Mesothelial cell of epicardium (in vitro differentiated cells): ENCODE data around the gene STAT1. TPM values are rescaled to one million over a fixed set of nuclear protein-coding genes. Genes with fewer than 3 reads are reported as not detected.

ENCODE experiments used
- DNase-seq, 2 experiments: peaks; one replicate each; pipeline ENCODE4 v3.0.0; 2021; ENCODE audit warnings: low spot score in 2 of 2; ENCODE audit not compliant: unreplicated experiment in 2 of 2
- H3K27ac Mint-ChIP-seq: 2 replicates; pipeline ENCODE4 v1.8.0; 2021; ENCODE audit warnings: mixed read lengths
- H3K27me3 Mint-ChIP-seq: 2 replicates; pipeline ENCODE4 v1.8.0; 2021; ENCODE audit warnings: low read depth, mixed read lengths
- H3K36me3 Mint-ChIP-seq: 2 replicates; pipeline ENCODE4 v1.8.0; 2021; ENCODE audit warnings: mixed read lengths
- H3K4me1 Mint-ChIP-seq: 2 replicates; pipeline ENCODE4 v1.8.0; 2021; ENCODE audit warnings: mixed read lengths
- H3K4me3 Mint-ChIP-seq: 2 replicates; pipeline ENCODE4 v1.8.0; 2021; ENCODE audit warnings: mild to moderate bottlenecking, moderate library complexity, mixed read lengths
- H3K9me3 Mint-ChIP-seq: 2 replicates; pipeline ENCODE4 v1.8.0; 2021; ENCODE audit warnings: mixed read lengths
- total RNA-seq: library from RNA; stranded (reverse); gene quantifications from 3 replicates; pipeline ENCODE4 v1.2.1, GENCODE V29; 2021
- TF ChIP-seq, protein P1 (sequence below): fragments of 200-600 bp; sonication (generic); IDR thresholded peaks from one replicate; pipeline ENCODE4 v1.5.0; 2021; ENCODE audit warnings: antibody characterized with exemption; ENCODE audit not compliant: unreplicated experiment

The STAT1 gene
- total RNA-seq, 1 donor from 2014 or later = 106 TPM

DNA sequence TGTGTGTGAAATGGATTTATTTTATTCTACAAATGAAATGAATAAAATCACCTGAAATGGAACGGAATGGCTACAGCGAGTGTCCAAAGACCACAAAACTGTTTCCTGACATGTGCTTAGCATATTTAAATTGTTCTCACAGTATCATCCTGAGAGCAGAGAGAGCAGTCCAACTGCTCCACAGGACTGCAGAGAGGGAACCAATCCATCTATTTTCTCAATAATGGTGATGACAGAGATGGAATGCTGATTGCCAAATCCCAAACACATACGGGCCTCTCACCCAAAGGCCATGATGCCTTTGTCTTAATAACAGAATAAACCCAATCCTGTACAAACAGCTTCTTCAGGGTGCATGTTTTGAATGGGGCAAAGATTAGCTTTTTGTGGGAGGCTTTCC is 41.1 kb downstream of the STAT1 start:
- Mint-ChIP-seq H3K36me3 (peaks cover 79% of the 10 kb centered on the region), H3K4me3 (no peak overlapping the region), H3K27me3 (no peaks in the 10 kb centered on the region), H3K27ac (no peak overlapping the region), H3K4me1 (peaks cover 9% of the 10 kb centered on the region), H3K9me3 (no peaks in the 10 kb centered on the region)
- no peak for DNase-seq
- TF ChIP-seq, protein P1, sequence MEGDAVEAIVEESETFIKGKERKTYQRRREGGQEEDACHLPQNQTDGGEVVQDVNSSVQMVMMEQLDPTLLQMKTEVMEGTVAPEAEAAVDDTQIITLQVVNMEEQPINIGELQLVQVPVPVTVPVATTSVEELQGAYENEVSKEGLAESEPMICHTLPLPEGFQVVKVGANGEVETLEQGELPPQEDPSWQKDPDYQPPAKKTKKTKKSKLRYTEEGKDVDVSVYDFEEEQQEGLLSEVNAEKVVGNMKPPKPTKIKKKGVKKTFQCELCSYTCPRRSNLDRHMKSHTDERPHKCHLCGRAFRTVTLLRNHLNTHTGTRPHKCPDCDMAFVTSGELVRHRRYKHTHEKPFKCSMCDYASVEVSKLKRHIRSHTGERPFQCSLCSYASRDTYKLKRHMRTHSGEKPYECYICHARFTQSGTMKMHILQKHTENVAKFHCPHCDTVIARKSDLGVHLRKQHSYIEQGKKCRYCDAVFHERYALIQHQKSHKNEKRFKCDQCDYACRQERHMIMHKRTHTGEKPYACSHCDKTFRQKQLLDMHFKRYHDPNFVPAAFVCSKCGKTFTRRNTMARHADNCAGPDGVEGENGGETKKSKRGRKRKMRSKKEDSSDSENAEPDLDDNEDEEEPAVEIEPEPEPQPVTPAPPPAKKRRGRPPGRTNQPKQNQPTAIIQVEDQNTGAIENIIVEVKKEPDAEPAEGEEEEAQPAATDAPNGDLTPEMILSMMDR = no peak

DNA sequence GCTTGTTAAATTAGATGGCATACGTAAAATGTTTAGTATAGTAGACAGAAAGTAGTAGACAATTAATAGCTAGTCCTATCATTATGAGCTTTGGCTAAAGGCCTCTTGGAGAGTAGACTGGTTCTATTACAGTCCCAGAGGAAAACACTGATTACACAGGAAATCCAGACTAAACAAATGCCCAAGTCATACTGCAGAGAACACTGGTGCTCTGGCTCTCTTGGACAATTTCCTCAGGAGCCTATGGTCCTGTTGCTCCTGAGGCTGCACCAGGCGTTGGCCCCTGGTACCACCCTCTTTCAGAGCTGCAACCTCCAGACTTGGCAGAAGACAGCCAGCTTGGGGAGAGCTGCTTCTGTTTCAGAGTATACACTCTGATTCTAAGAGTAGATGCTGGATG is 41.8 kb downstream of the STAT1 start:
- peaks cover 7% of the 10 kb centered on the region for H3K4me1 Mint-ChIP-seq
- H3K27me3 Mint-ChIP-seq = no peaks in the 10 kb centered on the region
- DNase-seq = no peak
- H3K4me3 Mint-ChIP-seq = no peak overlapping the region
- H3K9me3 Mint-ChIP-seq = no peaks in the 10 kb centered on the region
- TF ChIP-seq, protein P1 = no peak
- peaks cover 75% of the 10 kb centered on the region for H3K36me3 Mint-ChIP-seq
- no peak overlapping the region for H3K27ac Mint-ChIP-seq

- H3K4me3 Mint-ChIP-seq = no peak overlapping the region
- DNase-seq = no peak
- no peaks in the 10 kb centered on the region for H3K27me3 Mint-ChIP-seq
- TF ChIP-seq, protein P1 = no peak
- H3K4me1 Mint-ChIP-seq = peaks cover 7% of the 10 kb centered on the region
- no peak overlapping the region for H3K27ac Mint-ChIP-seq
- H3K36me3 Mint-ChIP-seq = peaks cover 70% of the 10 kb centered on the region
- no peaks in the 10 kb centered on the region for H3K9me3 Mint-ChIP-seq
These were observed 43.0 kb downstream of the STAT1 start for GRCh38 chr2:190970873-190971506.

GRCh38 chr2:190970160-190970559 is 43.8 kb downstream of the STAT1 start:
- no peak for DNase-seq
- H3K4me3 Mint-ChIP-seq = no peak overlapping the region
- H3K9me3 Mint-ChIP-seq = no peaks in the 10 kb centered on the region
- TF ChIP-seq, protein P1 = no peak
- H3K27me3 Mint-ChIP-seq = no peaks in the 10 kb centered on the region
- peaks cover 62% of the 10 kb centered on the region for H3K36me3 Mint-ChIP-seq
- no peak overlapping the region for H3K27ac Mint-ChIP-seq
- peaks cover 7% of the 10 kb centered on the region for H3K4me1 Mint-ChIP-seq

- peaks cover 7% of the 10 kb centered on the region for H3K4me1 Mint-ChIP-seq
- H3K27ac Mint-ChIP-seq = no peak overlapping the region
- H3K27me3 Mint-ChIP-seq = no peaks in the 10 kb centered on the region
- TF ChIP-seq, protein P1 = no peak
- H3K4me3 Mint-ChIP-seq = no peak overlapping the region
- no peaks in the 10 kb centered on the region for H3K9me3 Mint-ChIP-seq
- no peak for DNase-seq
- peaks cover 56% of the 10 kb centered on the region for H3K36me3 Mint-ChIP-seq
These were observed 45.4 kb downstream of the STAT1 start for GRCh38 chr2:190968522-190968921.
